ENCODE data around the gene MEGF11.

- TF ChIP-seq POLR2A (IDR thresholded peaks at IDR 0.05) = no peak
- TF ChIP-seq POLR2AphosphoS5 (IDR thresholded peaks at IDR 0.05) = no peak
These were observed 2.3 kb downstream of the MEGF11 start for GRCh38 chr15:66251065-66251789.
